ENCODE measurements around the gene BRPF1.
A peak's percentile ranks its signal among the peaks of the same experiment; 100 is the strongest.

BRPF1 gene, protein sequence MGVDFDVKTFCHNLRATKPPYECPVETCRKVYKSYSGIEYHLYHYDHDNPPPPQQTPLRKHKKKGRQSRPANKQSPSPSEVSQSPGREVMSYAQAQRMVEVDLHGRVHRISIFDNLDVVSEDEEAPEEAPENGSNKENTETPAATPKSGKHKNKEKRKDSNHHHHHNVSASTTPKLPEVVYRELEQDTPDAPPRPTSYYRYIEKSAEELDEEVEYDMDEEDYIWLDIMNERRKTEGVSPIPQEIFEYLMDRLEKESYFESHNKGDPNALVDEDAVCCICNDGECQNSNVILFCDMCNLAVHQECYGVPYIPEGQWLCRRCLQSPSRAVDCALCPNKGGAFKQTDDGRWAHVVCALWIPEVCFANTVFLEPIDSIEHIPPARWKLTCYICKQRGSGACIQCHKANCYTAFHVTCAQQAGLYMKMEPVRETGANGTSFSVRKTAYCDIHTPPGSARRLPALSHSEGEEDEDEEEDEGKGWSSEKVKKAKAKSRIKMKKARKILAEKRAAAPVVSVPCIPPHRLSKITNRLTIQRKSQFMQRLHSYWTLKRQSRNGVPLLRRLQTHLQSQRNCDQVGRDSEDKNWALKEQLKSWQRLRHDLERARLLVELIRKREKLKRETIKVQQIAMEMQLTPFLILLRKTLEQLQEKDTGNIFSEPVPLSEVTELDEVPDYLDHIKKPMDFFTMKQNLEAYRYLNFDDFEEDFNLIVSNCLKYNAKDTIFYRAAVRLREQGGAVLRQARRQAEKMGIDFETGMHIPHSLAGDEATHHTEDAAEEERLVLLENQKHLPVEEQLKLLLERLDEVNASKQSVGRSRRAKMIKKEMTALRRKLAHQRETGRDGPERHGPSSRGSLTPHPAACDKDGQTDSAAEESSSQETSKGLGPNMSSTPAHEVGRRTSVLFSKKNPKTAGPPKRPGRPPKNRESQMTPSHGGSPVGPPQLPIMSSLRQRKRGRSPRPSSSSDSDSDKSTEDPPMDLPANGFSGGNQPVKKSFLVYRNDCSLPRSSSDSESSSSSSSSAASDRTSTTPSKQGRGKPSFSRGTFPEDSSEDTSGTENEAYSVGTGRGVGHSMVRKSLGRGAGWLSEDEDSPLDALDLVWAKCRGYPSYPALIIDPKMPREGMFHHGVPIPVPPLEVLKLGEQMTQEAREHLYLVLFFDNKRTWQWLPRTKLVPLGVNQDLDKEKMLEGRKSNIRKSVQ (N-terminal part only)

GRCh38 chr3:9731206-9732079 lies at the start of gene BRPF1:
Gene BRPF1 (plus strand): TSS chr3:9731735. CDS start chr3:9734141, 2,406 bp downstream.
- peak; percentile 100 for DNase-seq (ENCODE audit: low read depth)

DNA sequence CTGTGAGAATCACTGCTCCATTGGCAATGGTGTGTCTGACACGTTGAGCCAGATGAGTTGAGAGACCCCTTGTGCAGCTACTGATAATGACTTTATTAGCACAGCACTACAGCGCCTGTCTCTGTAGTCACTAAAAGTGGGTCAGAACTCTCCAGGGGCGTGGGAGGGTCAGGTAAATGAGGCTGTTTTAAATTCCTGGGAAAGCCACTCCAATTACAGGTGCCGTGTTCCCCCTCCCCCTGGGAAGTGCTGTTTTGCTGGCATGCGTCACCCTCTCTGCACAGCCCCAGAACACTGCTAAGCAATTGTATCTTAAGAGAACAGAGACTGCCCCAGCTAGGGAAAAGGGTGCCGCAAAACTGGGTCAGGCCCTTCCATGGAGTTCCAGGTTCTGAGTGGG lies 49.4 kb upstream of the BRPF1 start:
- no peak for DNase-seq (ENCODE audit: low read depth)

DNA sequence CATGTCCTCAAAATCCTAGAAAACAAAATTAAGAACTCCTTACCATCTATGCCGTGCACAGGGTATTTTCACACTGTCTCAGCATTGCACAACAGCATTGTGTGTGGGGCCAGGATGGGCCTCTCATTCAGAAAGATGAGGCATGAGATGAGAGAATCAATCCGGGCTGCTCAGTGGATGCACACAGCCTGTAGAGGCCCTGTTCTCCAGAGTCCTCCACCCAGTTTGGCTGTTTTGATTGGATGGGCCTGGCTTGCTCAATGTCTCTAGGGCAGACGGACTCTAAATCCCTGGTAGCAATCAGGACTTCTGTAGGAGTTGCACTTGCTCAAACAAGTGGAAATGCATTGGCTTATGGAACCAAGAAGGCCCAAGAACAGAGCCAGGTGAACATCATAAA lies 48.1 kb upstream of the BRPF1 start:
- no peak for DNase-seq (ENCODE audit: low read depth)

GRCh38 chr3:9685216-9686049 lies 46.1 kb upstream of the BRPF1 start:
- DNase-seq (ENCODE audit: low read depth): no peak

GRCh38 chr3:9686050-9686550 lies 45.4 kb upstream of the BRPF1 start:
- no peak for DNase-seq (ENCODE audit: low read depth)

GRCh38 chr3:9686703-9687102 lies 44.8 kb upstream of the BRPF1 start:
- DNase-seq (ENCODE audit: low read depth): no peak

DNA sequence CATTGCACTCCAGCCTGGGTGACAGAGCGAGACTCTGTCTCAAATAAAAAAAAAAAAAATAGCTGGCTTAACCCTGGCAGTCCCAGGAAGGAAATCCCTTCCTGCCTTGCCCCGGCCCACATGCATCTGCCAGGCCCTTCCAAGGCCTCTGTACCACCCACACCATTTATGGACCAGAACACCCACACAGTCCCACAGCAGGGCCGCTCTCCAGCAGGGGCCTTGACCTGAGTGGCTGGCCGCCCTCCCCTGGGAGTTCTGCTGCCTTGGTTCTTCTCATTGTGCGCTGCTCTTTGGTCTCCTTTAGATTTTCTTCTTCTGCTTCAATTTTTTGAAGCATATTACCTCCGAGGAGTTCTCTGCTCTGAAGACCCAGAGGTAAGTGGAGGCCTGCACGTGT lies 44.0 kb upstream of the BRPF1 start:
- DNase-seq (ENCODE audit: low read depth): no peak

GRCh38 chr3:9688961-9689360 lies 42.6 kb upstream of the BRPF1 start:
- DNase-seq (ENCODE audit: low read depth): no peak

- no peak for DNase-seq (ENCODE audit: low read depth)
These were observed 41.8 kb upstream of the BRPF1 start for GRCh38 chr3:9689757-9690156.

DNA sequence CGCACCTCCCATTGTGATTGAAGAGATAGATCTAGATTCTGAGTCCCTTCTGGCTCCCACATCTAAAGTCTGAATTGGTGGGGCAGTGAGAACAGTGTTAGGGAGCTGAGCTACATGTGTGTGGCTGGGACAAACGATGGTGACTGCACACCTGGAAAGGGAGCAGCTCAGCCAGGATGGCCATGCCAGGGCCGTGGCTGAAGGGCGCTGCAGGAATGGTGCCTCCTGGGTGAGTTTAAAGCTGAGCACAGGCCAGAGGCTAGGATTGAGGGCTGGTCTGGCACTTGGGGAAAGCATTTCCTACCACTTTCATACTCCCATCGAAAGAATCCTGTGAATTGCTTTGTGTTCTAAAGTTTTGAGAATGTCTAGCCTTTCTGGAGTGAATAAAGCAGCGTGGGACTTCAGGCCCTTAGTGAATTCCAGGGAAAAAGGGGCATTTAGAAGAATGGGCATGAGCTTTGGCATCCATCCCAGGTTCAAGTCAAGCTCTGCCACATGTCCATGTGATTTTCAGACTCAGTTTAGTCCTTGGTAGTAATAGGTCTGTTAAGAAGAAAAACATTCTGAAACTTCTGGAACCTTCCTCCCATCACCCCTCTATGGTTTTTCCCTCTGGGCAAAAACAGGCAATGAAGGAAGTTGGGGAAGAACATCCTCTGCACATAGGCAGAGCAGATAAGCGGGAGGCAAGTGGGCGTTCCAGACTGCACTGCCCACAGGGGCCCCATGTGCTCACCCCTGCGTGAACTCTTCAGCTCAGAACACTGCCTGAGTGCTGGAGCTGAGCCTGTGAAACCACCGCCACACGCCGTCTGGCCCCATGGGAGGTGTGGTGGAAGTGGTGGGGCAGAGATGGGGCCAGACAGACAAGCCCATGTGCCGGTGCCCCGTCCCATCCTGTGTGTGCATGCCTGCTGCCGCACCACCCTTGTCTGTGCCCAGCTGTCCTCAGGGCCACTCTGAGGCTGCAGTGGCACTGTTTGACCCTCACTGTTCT lies 40.8 kb upstream of the BRPF1 start:
- DNase-seq (ENCODE audit: low read depth): no peak

GRCh38 chr3:9691636-9692035 lies 39.9 kb upstream of the BRPF1 start:
- no peak for DNase-seq (ENCODE audit: low read depth)

GRCh38 chr3:9692416-9692815 lies 39.1 kb upstream of the BRPF1 start:
- no peak for DNase-seq (ENCODE audit: low read depth)

- no peak for DNase-seq (ENCODE audit: low read depth)
These were observed 36.2 kb upstream of the BRPF1 start for GRCh38 chr3:9695345-9695744.

DNA sequence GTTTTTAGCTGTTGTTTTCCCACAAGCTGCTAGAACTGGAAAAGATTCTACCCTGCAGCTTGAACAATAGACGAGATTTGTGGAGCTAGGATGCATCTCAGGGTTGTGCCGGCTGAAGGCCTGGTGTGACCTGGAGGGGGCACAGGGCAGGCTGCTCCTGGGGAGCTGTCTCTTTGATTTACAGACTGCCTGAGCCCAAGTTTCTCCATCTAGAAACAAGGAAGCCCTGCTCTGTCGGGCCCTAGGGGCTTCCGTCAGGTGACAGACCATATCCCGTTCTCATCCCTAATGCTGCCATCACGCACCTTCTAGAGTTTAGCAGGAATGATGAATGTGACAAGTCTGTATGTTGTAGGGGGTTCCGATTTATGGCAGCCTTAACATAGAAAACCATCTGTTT lies 35.8 kb upstream of the BRPF1 start:
- no peak for DNase-seq (ENCODE audit: low read depth)

- no peak for DNase-seq (ENCODE audit: low read depth)
These were observed 34.9 kb upstream of the BRPF1 start for GRCh38 chr3:9696480-9697220.

- no peak for DNase-seq (ENCODE audit: low read depth)
These were observed 33.6 kb upstream of the BRPF1 start for GRCh38 chr3:9697892-9698291.

DNA sequence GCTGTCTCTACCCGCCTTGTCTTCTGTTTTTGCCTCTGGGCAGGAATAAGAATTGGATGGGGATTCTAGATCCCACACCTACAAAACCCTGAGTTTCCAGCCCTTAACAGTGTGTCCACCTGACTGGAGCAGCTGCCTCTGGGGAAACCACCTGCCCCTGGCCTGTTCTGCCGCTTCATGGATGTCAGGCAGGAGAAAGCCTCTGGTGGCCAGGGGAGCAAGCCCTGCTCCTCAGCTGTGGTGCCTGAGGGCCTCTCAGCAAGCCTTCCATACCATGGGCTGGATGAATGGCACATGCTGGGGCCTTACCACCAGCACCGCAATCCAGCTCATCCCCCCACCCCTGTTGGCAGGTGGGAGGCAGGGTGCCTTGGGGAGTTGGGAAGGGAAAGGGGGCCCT lies 33.2 kb upstream of the BRPF1 start:
- DNase-seq (ENCODE audit: low read depth): no peak

DNA sequence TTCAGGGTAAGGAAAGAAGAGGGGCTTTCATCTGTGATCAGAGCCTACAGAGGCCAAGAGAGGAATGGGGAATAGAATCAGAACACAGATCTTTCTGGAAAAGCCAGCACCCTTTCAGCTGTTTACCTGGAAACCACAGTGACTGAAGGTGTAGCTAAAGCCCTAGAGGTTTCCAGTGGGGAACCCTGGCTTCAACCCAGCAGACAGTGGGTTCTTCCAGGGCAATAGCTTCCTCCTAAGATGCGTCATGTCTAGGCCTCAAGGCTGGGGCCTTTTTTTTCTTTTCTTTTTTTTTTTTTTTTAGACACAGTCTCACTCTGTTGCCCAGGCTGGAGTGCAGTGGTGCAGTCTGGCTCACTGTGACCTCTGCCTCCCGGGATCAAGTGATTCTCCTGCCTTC lies 31.0 kb upstream of the BRPF1 start:
- no peak for DNase-seq (ENCODE audit: low read depth)

Measured in T-helper 22 cell (primary cell).